SKM-1 treated with dmso at 0.1 percent for 144 hours (cell line): ENCODE results near the gene ENTPD5.
"Not testable (repeated sequence)": the region's sequence is repeated elsewhere in the genome, so short reads cannot be mapped to it uniquely, and the experiment has no call there.

Source experiments
- DNase-seq: peaks from one replicate; lab custom pipeline; 2025; ENCODE audit not compliant: unreplicated experiment; lab: John Stamatoyannopoulos, UW

ENTPD5 gene

GRCh38 chr14:74008843-74009499 is 10.1 kb downstream of the ENTPD5 start:
- no peak for DNase-seq

- not testable (repeated sequence) for DNase-seq
Observed at GRCh38 chr14:74005664-74006063, 13.4 kb downstream of the ENTPD5 start.

- no peak for DNase-seq
Observed at GRCh38 chr14:73998726-73999125, 20.4 kb downstream of the ENTPD5 start.

- DNase-seq: no peak
Observed at GRCh38 chr14:73997944-73998447, 21.1 kb downstream of the ENTPD5 start.

- no peak for DNase-seq
Observed at GRCh38 chr14:73997108-73997943, 21.8 kb downstream of the ENTPD5 start.

- no peak for DNase-seq
Observed at GRCh38 chr14:73996731-73997107, 22.4 kb downstream of the ENTPD5 start.

- DNase-seq: no peak
Observed at GRCh38 chr14:73995977-73996378, 23.1 kb downstream of the ENTPD5 start.

- DNase-seq: not testable (repeated sequence)
Observed at GRCh38 chr14:73994926-73995325, 24.2 kb downstream of the ENTPD5 start.

- DNase-seq: no peak
Observed at GRCh38 chr14:73991092-73991491, 28.0 kb downstream of the ENTPD5 start.

- DNase-seq: not testable (repeated sequence)
Observed at GRCh38 chr14:73988656-73989055, 30.4 kb downstream of the ENTPD5 start.

- DNase-seq: no peak
Observed at GRCh38 chr14:73988065-73988464, 31.0 kb downstream of the ENTPD5 start.

- DNase-seq: no peak
Observed at GRCh38 chr14:73977896-73978295, 41.2 kb downstream of the ENTPD5 start.

- no peak for DNase-seq
Observed at GRCh38 chr14:73976125-73976524, 43.0 kb downstream of the ENTPD5 start.

GRCh38 chr14:73973497-73973896 is 45.6 kb downstream of the ENTPD5 start:
- no peak for DNase-seq

- no peak for DNase-seq
Observed at GRCh38 chr14:73968885-73969284, 50.2 kb downstream of the ENTPD5 start.

- no peak for DNase-seq
Observed at GRCh38 chr14:73965216-73965615, 53.9 kb downstream of the ENTPD5 start.

- no peak for DNase-seq
Observed at GRCh38 chr14:73961192-73961591, 57.9 kb downstream of the ENTPD5 start.

- no peak for DNase-seq
Observed at GRCh38 chr14:73958591-73958990, 60.5 kb downstream of the ENTPD5 start.

GRCh38 chr14:73955674-73956073 is 63.4 kb downstream of the ENTPD5 start:
- DNase-seq: no peak

- DNase-seq: no peak
Observed at GRCh38 chr14:73953731-73954130, 65.4 kb downstream of the ENTPD5 start.

GRCh38 chr14:73949752-73950734 is 69.0 kb downstream of the ENTPD5 start, which contains the start of the genes COQ6 and FAM161B:
COQ6 (plus strand) TSS chr14:73950302; CDS start chr14:73950333, 31 bp downstream.
FAM161B (minus strand) TSS chr14:73950094; CDS start chr14:73950026, 68 bp downstream.
- DNase-seq: peak; percentile 69
